HG03378 (cell line): ENCODE data around the gene PLCL2.
"Not testable (repeated sequence)": the region's sequence is repeated elsewhere in the genome, so short reads cannot be mapped to it uniquely, and the experiment has no call there.

Experiments
- ATAC-seq: cut with Tn5 transposase; IDR thresholded peaks from one replicate; pipeline ENCODE4 v1.9.1; 2021; ENCODE audit warnings: mild to moderate bottlenecking, moderate library complexity; ENCODE audit not compliant: unreplicated experiment

Gene PLCL2

DNA sequence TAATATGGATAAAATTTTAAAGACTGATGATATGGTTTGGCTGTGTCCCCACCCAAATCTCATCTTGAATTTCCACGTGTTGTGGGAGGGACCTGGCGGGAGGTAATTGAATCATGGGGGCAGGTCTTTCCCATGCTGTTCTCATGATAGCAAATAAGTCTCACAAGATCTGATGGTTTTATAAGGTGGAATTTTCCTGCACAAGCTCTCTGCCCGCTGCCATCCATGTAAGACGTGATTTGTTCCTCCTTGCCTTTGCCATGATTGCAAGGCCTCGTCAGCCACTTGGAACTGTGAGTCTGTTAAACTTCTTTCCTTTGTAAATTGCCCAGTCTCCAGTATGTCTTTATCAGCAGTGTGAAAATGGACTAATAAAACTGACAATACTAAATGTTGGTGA lies 222.0 kb downstream of the PLCL2 start:
- not testable (repeated sequence) for ATAC-seq

DNA sequence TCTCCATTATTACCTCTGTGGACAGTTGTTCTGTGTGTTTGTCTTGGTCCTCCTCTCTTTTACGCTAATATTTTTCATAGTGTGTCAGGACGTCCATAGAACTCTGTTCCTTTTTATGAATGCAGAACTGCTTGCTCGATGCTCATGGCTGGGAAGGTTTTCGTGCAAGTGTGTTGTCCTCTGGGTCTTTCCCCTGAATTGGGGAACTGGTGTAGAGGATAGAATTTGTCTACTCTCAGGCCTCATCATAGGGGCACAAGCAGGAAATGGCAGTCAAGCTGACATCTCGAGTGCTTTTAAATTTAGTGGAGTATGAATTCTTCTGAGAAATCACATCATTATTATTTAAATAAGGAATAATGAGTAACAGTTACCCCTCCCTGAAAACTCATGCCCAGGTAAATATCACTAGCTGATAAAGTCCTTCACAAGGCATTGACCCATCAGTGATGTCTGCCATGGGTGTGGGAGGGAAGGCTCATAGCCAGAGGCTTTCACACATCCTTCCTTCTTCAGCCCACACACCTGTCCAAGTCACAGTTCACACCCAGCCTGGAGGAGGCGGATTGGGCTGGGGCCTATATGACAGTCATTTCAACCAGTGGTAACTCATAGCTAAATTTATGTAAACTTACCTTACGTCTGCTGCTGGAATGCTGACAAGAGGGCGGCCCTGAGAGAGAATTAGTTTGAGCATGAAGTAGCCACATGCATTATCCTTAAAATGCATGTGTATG lies 226.1 kb downstream of the PLCL2 start:
- ATAC-seq = no peak

DNA sequence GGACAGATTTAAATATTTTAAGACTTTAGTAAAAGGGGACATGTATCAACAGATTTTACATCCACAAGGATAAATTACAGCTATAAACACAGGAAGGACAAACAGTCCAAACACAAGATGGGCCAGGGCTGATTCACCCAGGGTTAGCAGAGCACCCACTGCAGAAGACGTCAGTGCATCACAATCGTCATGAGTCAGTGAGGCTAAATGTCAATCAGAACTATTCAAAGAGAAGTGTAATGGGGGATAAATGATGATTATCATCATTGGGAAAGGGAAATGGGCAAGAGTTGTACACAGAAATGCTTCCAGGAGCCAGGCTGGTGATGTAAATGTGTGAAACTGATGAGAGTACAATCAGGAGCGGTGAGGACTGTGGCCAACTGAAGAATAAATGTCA lies 226.8 kb downstream of the PLCL2 start:
- ATAC-seq = no peak

DNA sequence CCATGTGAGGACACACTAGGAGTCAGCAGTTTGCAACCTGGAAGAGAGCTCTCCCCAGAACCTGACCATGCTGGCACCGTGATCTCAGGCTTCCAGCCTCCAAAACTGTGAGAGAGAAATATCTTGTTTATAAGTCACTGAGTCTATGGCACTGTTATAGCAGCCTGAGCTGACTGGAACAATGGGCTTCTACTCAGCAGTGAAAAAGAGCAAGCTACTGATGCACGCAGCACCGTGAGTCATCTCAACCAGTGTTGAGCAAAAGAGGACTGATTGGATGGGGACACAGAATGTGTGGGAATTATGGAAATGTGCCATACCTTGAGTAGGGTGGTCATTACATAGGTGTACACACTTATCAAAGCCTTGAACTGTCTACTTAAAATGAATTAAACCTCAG lies 230.4 kb downstream of the PLCL2 start:
- no peak for ATAC-seq

DNA sequence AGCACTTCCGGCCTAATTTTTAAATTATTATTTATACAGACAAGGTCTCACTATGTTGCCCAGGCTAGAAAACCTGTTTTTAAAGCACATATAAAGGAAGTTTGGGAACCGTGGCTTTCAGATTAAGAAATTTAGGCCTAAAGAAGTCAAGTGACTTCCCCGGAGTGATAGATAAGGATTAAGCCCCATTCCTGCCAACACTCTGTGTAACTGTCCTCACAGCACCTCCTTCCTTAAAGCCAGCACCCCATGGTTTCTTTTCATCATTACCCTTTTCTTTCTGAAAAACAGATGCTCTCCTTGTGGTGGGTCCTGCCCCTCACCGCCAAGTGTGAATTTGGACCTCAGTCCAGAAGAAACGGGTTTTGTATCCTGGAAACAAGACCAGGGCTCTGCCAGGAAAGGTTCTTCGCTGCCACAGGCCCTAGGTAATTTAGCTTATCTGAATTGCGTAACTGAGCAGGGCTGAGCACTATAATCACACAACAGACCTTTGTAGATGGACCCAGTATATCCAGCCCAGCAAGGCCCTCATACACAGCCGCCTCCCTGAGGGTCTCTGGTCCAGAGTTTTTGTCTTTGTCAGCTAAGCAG lies 231.3 kb downstream of the PLCL2 start:
- ATAC-seq = no peak

DNA sequence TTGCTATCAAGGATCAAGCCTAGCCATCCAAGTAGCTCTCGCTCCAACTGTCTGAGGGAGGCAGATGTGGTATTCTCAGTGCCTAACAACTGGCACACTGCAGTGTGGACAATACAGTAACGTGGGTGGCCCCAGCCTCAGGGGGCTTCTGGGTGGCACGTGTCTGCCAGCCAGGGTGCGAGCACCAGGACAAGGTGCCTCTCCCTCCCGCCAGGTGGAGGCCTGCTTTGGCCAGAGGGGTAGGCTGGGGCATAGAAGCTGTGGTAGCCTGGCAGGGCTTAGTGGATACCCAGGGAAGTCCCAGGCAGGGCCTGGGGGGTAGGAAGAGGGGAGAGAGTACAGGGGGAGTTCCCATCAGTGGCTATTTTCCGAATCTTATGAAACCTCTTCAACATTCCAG lies 234.0 kb downstream of the PLCL2 start:
- ATAC-seq = no peak

DNA sequence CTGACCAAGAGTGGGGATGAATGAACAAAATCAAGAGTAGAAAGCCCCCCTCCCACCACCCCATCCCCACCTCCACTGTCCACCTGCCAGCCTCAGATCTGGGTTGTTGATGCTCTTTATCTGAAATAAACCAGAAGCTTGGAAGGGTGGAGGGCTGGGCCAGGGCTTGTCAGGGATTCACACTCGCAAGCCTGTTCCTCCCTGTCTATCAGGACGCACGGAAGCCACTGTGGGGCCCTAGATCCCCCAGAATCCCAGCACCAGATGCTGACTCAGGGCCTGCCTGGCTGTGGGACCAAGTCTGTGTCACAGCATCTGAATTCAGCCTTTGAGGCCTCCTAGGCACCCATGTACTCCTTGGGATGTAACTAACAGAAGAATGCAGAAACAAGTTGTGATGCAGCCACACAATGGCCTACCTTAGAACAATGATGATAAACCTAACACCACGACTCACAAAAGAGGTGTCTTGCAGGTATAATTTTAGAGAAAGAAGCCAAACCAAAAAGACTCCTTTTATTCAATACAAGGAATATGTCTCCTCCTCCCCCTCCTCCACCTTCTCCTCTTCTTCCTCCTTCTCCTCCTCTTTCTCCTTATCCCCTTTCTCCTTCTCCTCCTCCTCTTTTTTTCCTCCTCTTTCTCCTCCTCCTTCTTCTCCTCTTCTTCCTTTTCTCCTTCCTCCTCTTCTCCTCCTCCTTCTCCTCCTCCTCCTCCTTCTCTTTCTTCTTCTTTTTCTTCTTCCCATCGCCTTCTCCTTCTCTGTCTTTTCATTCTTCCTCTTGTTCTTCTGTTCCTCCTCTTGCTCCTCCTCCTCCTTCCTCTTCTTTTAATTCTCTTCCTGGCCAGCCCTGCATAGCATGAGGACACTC lies 234.7 kb downstream of the PLCL2 start:
- ATAC-seq = no peak

DNA sequence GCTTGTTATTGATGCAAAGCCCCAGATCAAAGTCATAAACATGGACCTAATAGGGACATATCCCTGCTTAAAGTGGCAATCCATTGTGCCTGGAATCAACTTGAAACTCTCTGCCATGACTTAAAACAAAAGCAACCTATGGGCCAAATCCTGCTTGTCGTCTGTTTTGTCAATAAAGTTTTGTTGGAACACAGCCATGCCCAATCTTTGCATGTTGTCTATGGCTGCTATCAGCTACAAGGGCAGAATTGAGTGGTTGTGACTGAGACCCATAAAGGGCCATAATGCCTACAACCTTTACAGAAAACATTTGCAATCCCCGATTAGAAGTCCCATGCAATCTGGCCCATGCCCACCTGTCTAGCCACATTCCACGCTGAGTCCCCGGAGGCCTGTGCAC lies 235.4 kb downstream of the PLCL2 start:
- ATAC-seq = no peak

DNA sequence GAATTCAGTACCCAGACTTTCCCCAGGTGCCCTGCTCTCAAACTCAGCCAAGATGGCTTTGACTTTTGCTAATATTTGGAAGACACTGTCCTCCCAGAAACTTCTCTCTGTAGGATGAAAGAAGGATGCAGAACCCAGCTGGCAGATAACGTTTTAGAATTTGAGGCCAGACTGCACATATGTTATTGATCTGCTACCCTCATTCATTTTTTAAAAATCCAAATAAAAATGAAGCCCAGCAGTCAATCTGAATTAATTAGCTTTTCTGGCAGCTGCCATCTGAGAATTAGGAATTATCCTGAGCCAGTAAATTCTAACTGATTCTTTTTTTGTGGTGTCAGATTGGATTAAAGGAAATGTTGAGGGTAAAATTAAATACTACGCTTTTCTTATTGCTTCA lies 236.6 kb downstream of the PLCL2 start:
- no peak for ATAC-seq

DNA sequence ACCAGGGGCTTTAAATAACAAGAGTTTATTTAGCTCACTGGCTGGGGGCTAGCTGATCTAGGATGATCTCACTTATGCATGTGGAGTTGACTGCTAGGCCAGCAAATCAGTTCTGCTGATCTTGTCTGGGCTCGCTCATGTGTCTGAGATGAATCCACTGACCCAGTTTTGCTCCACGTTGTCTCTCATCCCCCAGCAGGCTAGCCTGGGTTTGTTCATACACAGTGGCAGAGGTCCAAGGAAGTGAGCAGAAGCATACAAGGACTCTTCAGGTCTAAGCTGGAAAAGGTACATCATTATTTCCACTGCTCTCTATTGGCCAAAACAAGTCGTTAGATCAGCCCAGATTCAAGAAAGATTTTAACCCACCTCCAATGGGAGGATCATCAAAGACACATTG lies 238.0 kb downstream of the PLCL2 start:
- no peak for ATAC-seq

DNA sequence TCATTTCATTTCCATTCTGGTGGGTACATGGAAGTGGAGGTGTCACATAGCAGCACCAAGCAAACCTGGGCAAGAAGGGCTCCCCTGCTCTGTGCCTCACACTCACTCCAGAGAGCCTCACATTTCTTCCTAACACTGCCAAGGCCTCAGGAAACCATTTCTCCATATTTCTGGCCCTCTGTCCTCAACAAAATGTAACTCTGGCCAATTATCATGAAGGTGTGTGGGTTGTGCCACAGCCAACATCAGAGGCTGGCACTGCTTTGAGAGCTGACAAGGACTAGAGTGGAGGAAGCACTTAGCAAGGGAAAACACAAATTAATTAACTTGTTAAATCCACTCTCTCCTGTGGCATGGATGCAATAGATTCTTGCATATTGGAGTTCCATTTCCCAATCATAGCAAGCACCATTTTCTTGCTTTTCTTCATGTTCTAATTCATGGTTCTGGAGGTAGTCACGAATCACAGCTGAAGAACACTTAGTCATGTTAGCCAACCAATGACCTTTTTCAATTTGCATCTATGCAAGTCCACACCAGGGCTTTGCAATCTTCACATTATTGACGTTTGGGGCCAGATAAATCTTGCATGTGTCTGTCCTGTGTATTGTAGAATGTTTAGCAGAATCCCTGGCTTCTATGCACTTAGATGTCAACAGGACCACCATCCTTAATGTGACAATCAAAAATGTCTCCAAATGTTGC lies 241.1 kb downstream of the PLCL2 start:
- no peak for ATAC-seq

DNA sequence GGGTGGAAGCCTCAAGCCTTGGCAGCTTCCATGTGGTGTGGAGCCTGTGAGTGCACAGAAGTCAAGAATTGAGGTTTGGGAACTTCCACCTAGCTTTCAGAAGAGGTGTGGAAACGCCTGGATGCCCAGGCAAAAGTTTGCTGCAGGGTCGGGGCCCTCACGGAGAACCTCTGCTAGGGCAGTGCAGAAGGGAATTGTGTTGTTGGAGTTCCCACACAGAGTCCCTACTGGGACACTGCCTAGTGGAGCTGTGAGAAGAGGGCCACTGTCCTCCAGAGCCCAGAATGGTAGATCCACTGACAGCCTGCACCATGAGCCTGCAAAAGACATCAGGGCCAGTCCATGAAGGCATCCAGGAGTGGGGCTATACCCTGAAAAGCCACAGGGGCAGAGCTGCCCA lies 243.9 kb downstream of the PLCL2 start:
- not testable (repeated sequence) for ATAC-seq

DNA sequence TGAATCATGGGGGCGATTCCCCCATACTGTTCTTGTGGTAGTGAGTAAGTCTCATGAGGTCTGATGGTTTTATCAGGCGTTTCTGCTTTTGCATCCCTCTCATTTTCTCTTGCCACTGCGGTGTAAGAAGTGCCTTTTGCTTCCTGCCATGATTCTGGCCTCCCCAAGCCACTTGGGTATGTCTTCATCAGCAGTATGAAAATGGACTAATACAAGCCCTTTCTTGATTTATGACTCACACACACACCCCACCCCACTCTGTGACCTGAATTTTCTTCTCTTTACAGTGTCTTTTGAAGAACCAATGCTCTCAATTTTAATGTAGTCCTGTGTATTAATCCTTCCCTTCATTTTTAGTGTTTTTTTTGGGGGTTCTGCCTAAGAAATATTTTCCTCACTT lies 244.8 kb downstream of the PLCL2 start:
- ATAC-seq = no peak

DNA sequence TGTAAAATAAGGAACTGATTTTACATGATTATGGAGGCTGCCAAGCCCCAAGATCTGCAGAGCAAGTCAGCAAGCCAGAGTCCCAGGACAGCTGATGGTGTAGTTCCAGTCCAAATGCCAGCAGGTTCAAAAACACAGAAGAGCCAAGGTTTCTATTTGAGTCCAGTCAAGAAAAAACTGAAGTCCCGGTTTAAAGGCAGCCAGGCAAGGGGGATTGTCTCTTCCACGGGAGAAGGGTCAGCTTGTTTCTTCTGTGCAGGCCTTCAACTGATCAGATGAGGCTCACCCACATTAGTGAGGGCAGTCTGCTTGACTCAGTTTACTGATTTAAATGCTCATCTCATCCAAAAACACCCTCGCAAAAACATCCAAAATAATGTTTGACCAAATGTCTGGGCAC lies 246.2 kb downstream of the PLCL2 start:
- ATAC-seq = no peak

DNA sequence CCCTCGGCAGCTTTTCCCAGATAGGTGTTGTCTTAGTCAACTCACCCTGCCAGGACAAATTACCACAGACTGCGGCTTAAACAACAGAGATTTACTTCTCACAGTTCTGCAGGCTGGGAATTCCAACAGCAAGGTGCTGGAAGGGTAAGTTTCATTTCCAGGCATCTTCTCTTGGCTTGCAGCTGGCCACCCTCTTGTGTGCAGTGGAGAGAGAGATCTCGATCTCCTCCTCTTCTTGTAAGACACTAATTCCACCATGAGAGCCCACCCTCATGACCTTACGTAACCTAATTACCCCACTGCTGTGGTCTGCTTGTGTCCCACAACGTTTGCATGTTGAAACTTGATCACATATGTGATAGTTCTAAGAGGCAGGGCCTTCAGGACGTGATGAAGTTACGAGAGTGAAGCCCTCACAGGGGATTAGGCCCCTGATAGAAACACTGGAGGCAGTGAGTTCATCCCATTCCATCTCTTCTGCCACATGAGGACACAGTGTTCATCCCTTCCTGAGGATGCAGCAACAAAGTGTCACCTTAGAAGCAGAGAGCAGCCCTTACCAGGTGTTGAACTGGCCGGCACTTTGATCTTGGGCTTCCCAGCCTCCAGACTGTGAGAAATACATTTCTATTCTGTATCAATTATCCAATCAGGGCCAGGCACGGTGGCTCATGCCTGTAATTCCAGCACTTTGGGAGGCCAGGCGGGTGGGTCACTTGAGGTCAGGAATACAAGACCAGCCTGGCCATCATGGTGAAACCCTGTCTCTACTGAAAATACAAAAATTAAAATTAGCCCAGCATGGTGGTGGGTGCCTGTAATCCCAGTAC lies 247.7 kb downstream of the PLCL2 start:
- ATAC-seq = no peak

DNA sequence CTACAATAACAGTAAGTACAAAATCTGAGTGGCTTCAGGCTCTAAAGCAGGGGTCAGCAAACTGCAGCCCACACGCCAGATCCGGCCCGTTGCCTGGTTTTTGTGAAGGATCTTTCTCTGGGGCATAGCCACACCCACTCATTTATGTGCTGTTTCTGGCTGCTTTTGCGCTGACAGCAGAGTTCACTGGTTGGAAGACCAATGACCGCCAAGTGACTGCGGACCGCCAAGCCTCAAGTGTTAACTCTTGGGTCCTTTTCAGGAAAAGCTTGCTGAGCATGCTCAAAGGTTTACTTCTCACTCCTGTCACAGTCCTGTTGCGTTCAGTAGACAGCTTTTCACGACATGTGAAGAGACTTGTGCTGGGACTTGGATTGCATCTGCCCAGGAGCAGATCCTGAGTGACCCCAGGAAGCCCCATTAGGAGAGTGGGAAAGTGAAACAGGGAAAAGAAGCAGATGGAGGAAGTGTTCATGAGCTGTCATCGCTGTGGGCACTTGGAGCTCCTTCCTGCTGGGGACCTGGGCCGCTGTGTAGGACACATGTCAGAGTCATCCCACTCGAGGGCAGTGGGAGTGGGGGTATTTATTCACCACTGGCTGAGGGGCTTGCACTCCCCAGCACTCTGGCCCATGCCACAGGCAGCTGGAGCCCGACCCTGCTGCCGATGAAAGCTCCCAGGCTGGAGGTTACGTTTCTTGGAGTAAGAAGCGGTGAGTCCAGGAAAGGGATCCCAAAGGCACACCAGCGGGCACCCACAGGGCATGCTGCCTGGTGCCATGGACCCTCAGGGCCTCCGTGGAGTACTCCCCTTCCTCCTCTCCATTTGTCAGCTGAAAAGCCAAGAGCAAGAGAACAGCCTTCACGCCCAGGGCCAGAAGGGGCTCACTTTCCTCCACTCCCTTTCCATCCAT lies 249.1 kb downstream of the PLCL2 start:
- ATAC-seq = no peak

DNA sequence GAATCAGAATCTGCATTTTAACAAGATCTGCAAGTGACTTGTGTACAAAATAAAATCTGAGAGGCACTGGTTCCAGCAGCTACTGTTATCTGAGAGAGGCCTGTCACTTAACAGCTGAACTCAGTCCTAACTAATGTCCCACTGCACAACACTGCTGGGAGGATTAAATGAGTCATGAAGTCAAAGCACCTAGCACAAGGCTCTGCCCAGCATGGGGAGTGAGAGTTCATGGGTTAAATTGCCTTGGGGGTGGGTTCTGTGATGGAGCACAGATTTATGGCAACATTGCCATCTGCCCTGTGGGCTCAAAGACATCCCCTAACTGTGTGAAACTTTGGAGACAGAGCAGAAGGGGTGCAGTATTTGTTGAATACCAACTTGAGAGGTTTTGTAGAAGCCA lies 250.9 kb downstream of the PLCL2 start:
- no peak for ATAC-seq

DNA sequence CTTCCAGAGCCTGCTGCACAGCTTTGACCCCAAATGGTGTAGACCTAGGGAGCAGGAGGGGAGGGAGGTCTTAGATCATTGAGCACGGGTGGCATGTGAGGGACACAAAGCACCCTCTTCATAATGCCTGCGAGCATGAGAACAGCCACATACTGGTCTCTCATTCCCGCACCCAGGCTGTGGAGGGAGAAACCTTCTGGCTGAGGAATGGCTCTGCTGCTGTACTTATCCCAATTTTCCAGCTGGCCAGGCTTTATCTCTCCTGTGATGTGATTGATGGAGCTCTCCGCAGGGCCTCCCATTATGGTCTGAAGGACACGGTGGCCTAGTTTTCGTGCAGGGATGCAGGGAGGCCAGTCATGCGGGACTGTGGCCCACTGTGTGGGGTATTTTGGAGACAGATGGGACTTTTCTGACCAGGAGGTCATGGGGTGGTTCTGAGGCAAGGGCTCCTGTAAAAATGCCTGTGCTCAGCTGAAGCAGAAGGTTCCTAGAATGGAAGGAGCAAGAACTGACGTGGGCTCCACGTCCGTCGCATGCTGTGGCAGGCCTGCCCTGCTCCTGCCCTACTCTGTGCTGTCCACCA lies 251.5 kb downstream of the PLCL2 start:
- ATAC-seq = no peak

DNA sequence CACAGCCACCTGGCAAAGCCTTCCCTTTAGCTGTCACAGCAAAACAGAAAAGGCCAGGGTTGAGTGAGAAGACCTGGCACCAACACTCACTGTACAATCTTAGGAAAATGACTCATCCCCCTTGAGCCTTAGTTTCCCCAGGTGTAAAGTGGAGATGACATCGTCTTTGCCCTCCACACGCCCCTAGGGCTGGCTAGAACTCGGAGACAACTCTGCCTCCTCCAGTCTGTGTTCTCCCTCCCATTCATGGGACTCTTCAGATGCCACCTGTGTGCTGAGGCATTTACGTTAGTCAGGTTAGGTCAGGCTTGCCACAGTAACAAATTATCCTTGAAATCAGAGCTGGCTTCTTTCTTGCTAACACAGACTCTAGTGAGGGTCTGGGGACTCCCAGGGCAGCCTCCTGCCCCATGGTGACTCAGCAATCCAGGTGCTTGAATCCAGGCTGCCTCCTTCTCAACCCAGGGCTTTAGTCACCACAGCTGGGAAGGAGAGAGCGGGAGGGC lies 252.6 kb downstream of the PLCL2 start:
- ATAC-seq = no peak
